Natural killer cell (primary cell): ENCODE data around the gene OSBPL9. TPM values are rescaled to one million over a fixed set of nuclear protein-coding genes. Genes with fewer than 3 reads are reported as not detected.

ENCODE experiments used
- ATAC-seq, 3 donors: fragments of 150-1000 bp in 2 of 3; fragments of 200-7000 bp in 1 of 3; cut with Tn5 transposase; 1 replicate in 1 of 3; 2 replicates in 2 of 3; pipeline ENCODE4 v1.10.0; 2021; ENCODE audit warnings: mild to moderate bottlenecking in 2 of 3, moderate library complexity in 2 of 3
- DNase-seq, 2 donors: peaks; one replicate each; pipeline versions ENCODE4 v3.0.0 to v3.0.0-alpha.2; 2013 to 2021; ENCODE audit warnings: mixed read lengths in 1 of 2
- H3K27ac ChIP-seq: one replicate; pipeline ENCODE4 v1.5.1; 2013; ENCODE audit warnings: mild to moderate bottlenecking, low read length
- H3K27me3 ChIP-seq: one replicate; pipeline ENCODE4 v1.6.1; 2013; ENCODE audit warnings: low read length; ENCODE audit not compliant: control insufficient read depth, insufficient read depth
- H3K36me3 ChIP-seq: one replicate; pipeline ENCODE4 v1.6.1; 2013; ENCODE audit warnings: low read length; ENCODE audit not compliant: control insufficient read depth, insufficient read depth
- H3K4me1 ChIP-seq: one replicate; pipeline ENCODE4 v1.6.1; 2013; ENCODE audit warnings: low read length; ENCODE audit not compliant: control insufficient read depth, insufficient read depth
- H3K4me3 ChIP-seq: one replicate; pipeline ENCODE4 v1.5.1; 2013; ENCODE audit warnings: low read length
- H3K9me3 ChIP-seq: one replicate; pipeline ENCODE4 v1.6.1; 2013; ENCODE audit warnings: low read length; ENCODE audit not compliant: control insufficient read depth, insufficient read depth
- H3K27ac Mint-ChIP-seq, 2 donors: one replicate each; pipeline ENCODE4 v1.8.0; 2022; ENCODE audit warnings: mild to moderate bottlenecking in 2 of 2, mixed read lengths in 2 of 2, moderate library complexity in 1 of 2
- H3K27me3 Mint-ChIP-seq, 2 donors: one replicate each; pipeline ENCODE4 v1.8.0; 2022; ENCODE audit warnings: low read depth in 2 of 2, mixed read lengths in 2 of 2
- H3K36me3 Mint-ChIP-seq: one replicate; pipeline ENCODE4 v1.8.0; 2022; ENCODE audit warnings: mixed read lengths
- H3K4me1 Mint-ChIP-seq, 2 donors: one replicate each; pipeline ENCODE4 v1.8.0; 2022; ENCODE audit warnings: mixed read lengths in 2 of 2
- H3K4me3 Mint-ChIP-seq: one replicate; pipeline ENCODE4 v1.8.0; 2022; ENCODE audit warnings: mild to moderate bottlenecking, moderate library complexity, mixed read lengths
- H3K9me3 Mint-ChIP-seq, 2 donors: one replicate each; pipeline ENCODE4 v1.8.0; 2022; ENCODE audit warnings: mixed read lengths in 2 of 2
- CTCF ChIP-seq: fragments of 200-600 bp; IDR thresholded peaks from one replicate; pipeline ENCODE4 v1.8.0; 2022; ENCODE audit warnings: antibody characterized with exemption
- WGBS: methylation state at CpG from one replicate; pipeline ENCODE4 v1.1.7; 2013; ENCODE audit warnings: missing lambda C conversion rate; ENCODE audit not compliant: insufficient coverage; 5-methylcytosine and 5-hydroxymethylcytosine counted together
- intact Hi-C: fragments of 100-400 bp; cut with micrococcal nuclease; formaldehyde crosslinking; loops from one replicate; pipeline ENCODE4 v1.14.2; 2022
- total RNA-seq, 4 donors: library from RNA; stranded (reverse); fragments of 120-200 nt in 1 of 4; gene quantifications; one replicate each; pipeline versions ENCODE4 v1.2.3 to v1.2.4, GENCODE V29; 2013 to 2022

Gene OSBPL9
- total RNA-seq, 3 donors from 2014 or later (not counting 1 experiment from before 2014, with no cell fraction given): 53.0 to 72.6 (median 62.0) TPM

DNA sequence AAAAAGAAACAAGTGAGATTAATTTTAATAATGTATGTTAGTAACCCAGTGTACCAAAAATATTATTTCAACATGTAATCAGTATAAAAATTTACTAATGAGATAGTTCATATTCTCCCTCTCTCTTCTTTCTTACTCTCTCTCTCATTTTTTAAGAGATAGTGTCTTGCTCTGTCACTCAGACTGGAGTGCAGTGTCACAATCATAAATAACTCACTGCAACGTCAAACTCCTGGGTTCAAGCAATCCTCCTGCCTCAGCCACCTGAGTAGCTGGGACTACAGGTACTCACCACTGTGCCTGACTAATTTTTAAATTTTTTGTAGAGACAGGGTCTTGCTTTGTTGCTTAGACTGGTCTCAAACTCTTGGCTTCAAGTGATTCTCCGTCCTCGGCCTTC lies 137.8 kb downstream of the OSBPL9 start:
- no peak for ATAC-seq
- Mint-ChIP-seq H3K4me3 (no peak overlapping the region), H3K9me3 (no peaks in the 10 kb centered on the region), H3K27me3 (no peaks in the 10 kb centered on the region), H3K36me3 (peaks cover 17% of the 10 kb centered on the region), H3K27ac (no peak overlapping the region), H3K4me1 (peaks cover 0 to 6% of the 10 kb centered on the region in 2 donors)
- 99% methylated on average over 3 of the region's 3 CpGs for WGBS
- Histone ChIP-seq H3K4me3 (no peak overlapping the region), H3K36me3 (peaks cover 22% of the 10 kb centered on the region), H3K4me1 (no peaks in the 10 kb centered on the region), H3K27ac (no peak overlapping the region), H3K9me3 (peaks cover 2% of the 10 kb centered on the region), H3K27me3 (no peaks in the 10 kb centered on the region)
- no peak for DNase-seq
- intact Hi-C loops: no loop called here
- TF ChIP-seq CTCF: no peak

- H3K27me3 Mint-ChIP-seq: no peaks in the 10 kb centered on the region
- no peak overlapping the region for H3K4me3 Mint-ChIP-seq
- Histone ChIP-seq H3K27me3 (no peaks in the 10 kb centered on the region), H3K36me3 (peaks cover 20% of the 10 kb centered on the region), H3K4me1 (no peaks in the 10 kb centered on the region), H3K27ac (no peak overlapping the region), H3K9me3 (peaks cover 2% of the 10 kb centered on the region), H3K4me3 (no peak overlapping the region)
- H3K27ac Mint-ChIP-seq: no peak overlapping the region
- WGBS: 94% methylated on average over 6 of the region's 7 CpGs
- intact Hi-C loops: no loop called here
- H3K36me3 Mint-ChIP-seq: peaks cover 17% of the 10 kb centered on the region
- DNase-seq: no peak
- peaks cover 0 to 6% of the 10 kb centered on the region in 2 donors for H3K4me1 Mint-ChIP-seq
- TF ChIP-seq CTCF: no peak
- ATAC-seq: no peak
- H3K9me3 Mint-ChIP-seq: no peaks in the 10 kb centered on the region
These were observed 138.5 kb downstream of the OSBPL9 start for GRCh38 chr1:51755437-51755836.

GRCh38 chr1:51756290-51756689 lies 139.4 kb downstream of the OSBPL9 start:
- DNase-seq (no peak), ATAC-seq (no peak)
- no CpG with 5 or more reads among the region's 2 CpGs for WGBS
- Mint-ChIP-seq H3K9me3 (no peaks in the 10 kb centered on the region), H3K4me1 (peaks cover 0 to 6% of the 10 kb centered on the region in 2 donors), H3K27ac (no peak overlapping the region), H3K36me3 (peaks cover 17% of the 10 kb centered on the region), H3K4me3 (no peak overlapping the region), H3K27me3 (no peaks in the 10 kb centered on the region)
- TF ChIP-seq CTCF: no peak
- intact Hi-C loops: no loop called here
- Histone ChIP-seq H3K9me3 (peaks cover 2% of the 10 kb centered on the region), H3K27me3 (no peaks in the 10 kb centered on the region), H3K36me3 (peaks cover 20% of the 10 kb centered on the region), H3K27ac (no peak overlapping the region), H3K4me3 (no peak overlapping the region), H3K4me1 (no peaks in the 10 kb centered on the region)

GRCh38 chr1:51758310-51758709 lies 141.4 kb downstream of the OSBPL9 start:
- Mint-ChIP-seq H3K9me3 (no peaks in the 10 kb centered on the region), H3K4me1 (peaks cover 0 to 6% of the 10 kb centered on the region in 2 donors), H3K27me3 (no peaks in the 10 kb centered on the region), H3K4me3 (no peak overlapping the region), H3K36me3 (peaks cover 9% of the 10 kb centered on the region), H3K27ac (no peak overlapping the region)
- peaks cover 6% of the 10 kb centered on the region for H3K36me3 ChIP-seq
- no peaks in the 10 kb centered on the region for H3K9me3 ChIP-seq
- intact Hi-C loops: no loop called here
- no peaks in the 10 kb centered on the region for H3K27me3 ChIP-seq
- no peaks in the 10 kb centered on the region for H3K4me1 ChIP-seq
- no peak overlapping the region for H3K4me3 ChIP-seq
- ATAC-seq (no peak), DNase-seq (no peak)
- no peak overlapping the region for H3K27ac ChIP-seq
- WGBS: 96% methylated on average over 3 of the region's 4 CpGs
- TF ChIP-seq CTCF: no peak
